Activated CD4-positive, alpha-beta T cell treated with anti-CD3 and anti-CD28 coated beads, Interleukin-2, amount 10 ng/mL, durations not matched to agents 7 days and 5 days (primary cell): ENCODE results near the gene SPAG4. TPM values are rescaled to one million over a fixed set of nuclear protein-coding genes. Genes with fewer than 3 reads are reported as not detected.

Experiments used
- CTCF ChIA-PET: fragments of 350-600 bp; sonication (Branson Sonifier 250); formaldehyde crosslinking; loops from one replicate; lab custom pipeline; 2021; ENCODE audit warnings: antibody characterized with exemption; lab: Charles Lee
- POLR2A ChIA-PET: fragments of 350-600 bp; sonication (Branson Sonifier 250); formaldehyde crosslinking; loops from one replicate; lab custom pipeline; 2021; ENCODE audit warnings: antibody characterized with exemption; lab: Charles Lee
- DNase-seq: peaks from one replicate; pipeline ENCODE4 v3.0.0-alpha.2; 2020
- H3K27ac Mint-ChIP-seq: one replicate; pipeline ENCODE4 v1.8.0; 2021; ENCODE audit warnings: mild to moderate bottlenecking, moderate library complexity, mixed read lengths
- H3K27me3 Mint-ChIP-seq: one replicate; pipeline ENCODE4 v1.8.0; 2021; ENCODE audit warnings: mixed read lengths
- H3K36me3 Mint-ChIP-seq: one replicate; pipeline ENCODE4 v1.8.0; 2021; ENCODE audit warnings: low read depth, mixed read lengths
- H3K4me1 Mint-ChIP-seq: one replicate; pipeline ENCODE4 v1.8.0; 2021; ENCODE audit warnings: mixed read lengths
- H3K4me3 Mint-ChIP-seq: one replicate; pipeline ENCODE4 v1.8.0; 2021; ENCODE audit warnings: mild to moderate bottlenecking, moderate library complexity, mixed read lengths
- H3K9me3 Mint-ChIP-seq: one replicate; pipeline ENCODE4 v1.8.0; 2021; ENCODE audit warnings: mixed read lengths
- total RNA-seq, 2 experiments: library from RNA; stranded (reverse); gene quantifications; one replicate each; pipeline ENCODE4 v1.2.3, GENCODE V29; 2021

SPAG4 gene
- total RNA-seq, 2 experiments from 2014 or later: 1.7 to 1.9 TPM

DNA sequence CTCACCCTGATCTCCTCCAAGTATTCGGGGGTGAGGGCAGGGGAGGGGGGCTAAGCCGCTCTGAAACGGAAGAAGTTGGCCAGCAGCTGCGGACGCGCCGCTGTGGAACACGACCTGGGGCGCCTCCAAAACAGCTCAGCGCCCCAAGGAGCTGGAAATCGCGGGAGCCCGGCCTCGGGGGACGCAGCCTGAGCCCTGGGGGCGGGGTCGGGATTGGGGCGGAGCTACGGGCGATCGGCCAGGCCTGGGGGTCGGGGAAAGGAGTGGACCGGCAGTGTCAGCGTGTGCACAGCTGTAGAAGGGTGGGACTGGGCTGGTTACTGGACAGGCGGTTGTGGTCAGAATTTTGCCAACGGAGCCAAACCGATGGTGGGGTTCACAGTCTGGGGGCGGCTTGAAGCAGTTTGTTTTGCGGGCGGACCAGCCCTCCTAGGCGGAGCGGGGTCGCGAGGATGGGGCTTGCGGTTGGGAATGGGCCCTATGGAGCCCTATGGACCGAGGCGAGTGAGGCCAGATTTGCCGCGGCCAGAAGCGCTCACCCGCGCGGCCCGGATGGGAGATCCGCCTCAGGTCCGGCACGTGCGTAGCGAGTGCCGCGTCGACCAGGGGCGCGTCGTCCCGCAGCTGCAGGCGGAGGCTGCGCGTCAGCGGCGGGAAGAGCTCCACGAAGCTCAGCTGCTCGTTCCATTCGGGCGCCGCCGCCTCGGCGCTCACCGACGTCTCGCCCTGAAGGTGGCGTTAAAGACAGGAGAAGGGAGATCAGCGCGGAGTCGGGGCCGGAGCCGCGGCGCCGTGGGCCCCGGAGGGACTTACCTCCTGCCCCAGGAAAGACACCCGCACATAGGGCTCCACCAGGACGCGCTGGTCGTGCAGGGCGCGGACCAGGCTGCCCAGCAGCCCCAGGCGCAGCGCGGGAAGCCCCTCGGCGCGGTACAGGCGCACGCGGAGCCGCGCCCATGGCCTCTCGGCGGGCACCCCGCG lies 14.3 kb upstream of the SPAG4 start:
- Mint-ChIP-seq H3K4me3 (peak overlapping the region; percentile 63), H3K27me3 (peaks cover 53% of the 10 kb centered on the region), H3K4me1 (peaks cover 10% of the 10 kb centered on the region), H3K36me3 (no peaks in the 10 kb centered on the region), H3K9me3 (no peaks in the 10 kb centered on the region), H3K27ac (no peak overlapping the region)
- CTCF ChIA-PET: interaction anchor here (0.5 to 1.9 kb wide), 9 partner anchors 8 to 1306 kb away, joined by 3 to 6 read pairs (median 3); partner anchors contain the start of genes SCAND1 and SPAG4
- DNase-seq: peak; percentile 83
- POLR2A ChIA-PET: no interaction called here

DNA sequence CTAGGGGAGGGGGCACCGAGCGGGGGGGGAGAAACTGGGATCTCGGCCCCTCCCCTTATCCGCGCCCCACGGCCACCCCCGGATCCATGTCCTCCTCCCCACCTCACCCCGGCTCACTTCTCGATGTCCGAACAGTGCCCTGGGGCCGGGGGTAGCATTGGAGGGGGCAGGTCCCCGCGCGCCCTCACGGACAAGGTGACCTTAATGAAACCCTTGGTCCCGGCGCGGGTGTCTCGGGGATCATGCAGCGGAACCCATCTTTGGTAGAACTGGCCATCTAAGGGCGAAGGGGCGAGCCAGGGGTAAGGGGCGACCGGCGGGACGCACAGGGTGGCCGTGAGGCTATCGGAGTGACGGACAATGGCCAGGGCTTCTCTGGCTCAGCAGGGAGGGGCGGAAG lies 13.6 kb upstream of the SPAG4 start:
- no peaks in the 10 kb centered on the region for H3K9me3 Mint-ChIP-seq
- H3K4me1 Mint-ChIP-seq: peaks cover 13% of the 10 kb centered on the region
- CTCF ChIA-PET: interaction anchor here (0.7 to 6.2 kb wide), 5 partner anchors 11 to 352 kb away, joined by 3 to 50 read pairs (median 4); partner anchors contain the start of genes SCAND1 and SPAG4
- H3K27ac Mint-ChIP-seq: no peak overlapping the region
- no peaks in the 10 kb centered on the region for H3K36me3 Mint-ChIP-seq
- DNase-seq: no peak
- H3K27me3 Mint-ChIP-seq: peaks cover 47% of the 10 kb centered on the region
- POLR2A ChIA-PET: no interaction called here
- H3K4me3 Mint-ChIP-seq: peak overlapping the region; percentile 63

DNA sequence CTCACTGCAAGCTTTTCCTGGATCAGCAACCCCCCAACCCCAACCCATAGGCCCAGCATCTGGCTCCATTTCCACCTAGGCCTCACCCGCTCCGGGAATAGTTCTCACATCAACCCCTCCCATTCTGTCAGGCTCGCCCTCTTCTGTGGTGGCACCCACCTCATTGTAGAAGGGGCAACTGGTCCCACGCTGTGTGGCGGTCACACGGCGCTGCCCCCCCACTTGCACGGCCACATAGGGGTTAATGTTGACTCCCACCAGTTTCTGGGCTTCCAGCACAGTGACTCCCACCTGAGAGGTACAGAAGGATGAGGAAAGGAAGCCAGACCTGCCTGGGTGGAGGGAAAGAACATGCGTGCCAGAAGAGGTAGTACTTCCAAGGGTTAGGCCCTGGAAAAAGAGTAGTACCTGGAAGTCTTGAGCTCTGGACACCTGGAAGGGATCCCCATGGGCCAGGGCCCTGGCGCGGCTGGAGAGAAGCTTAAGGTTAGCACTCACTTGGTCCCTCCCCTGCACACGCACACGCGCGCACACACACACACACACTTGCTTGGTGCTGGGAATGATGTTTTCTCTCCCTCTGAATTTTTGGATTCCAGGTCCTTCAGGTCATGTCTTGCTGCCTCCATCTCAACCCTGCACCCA lies 12.7 kb upstream of the SPAG4 start:
- Mint-ChIP-seq H3K36me3 (no peaks in the 10 kb centered on the region), H3K27ac (no peak overlapping the region), H3K4me3 (no peak overlapping the region), H3K4me1 (peaks cover 14% of the 10 kb centered on the region), H3K27me3 (peaks cover 37% of the 10 kb centered on the region), H3K9me3 (no peaks in the 10 kb centered on the region)
- ChIA-PET CTCF (interaction anchor here (0.7 to 6.2 kb wide), 5 partner anchors 14 to 352 kb away, joined by 3 to 50 read pairs (median 3); partner anchors contain the start of genes SCAND1 and SPAG4), POLR2A (no interaction called here)
- DNase-seq: no peak

DNA sequence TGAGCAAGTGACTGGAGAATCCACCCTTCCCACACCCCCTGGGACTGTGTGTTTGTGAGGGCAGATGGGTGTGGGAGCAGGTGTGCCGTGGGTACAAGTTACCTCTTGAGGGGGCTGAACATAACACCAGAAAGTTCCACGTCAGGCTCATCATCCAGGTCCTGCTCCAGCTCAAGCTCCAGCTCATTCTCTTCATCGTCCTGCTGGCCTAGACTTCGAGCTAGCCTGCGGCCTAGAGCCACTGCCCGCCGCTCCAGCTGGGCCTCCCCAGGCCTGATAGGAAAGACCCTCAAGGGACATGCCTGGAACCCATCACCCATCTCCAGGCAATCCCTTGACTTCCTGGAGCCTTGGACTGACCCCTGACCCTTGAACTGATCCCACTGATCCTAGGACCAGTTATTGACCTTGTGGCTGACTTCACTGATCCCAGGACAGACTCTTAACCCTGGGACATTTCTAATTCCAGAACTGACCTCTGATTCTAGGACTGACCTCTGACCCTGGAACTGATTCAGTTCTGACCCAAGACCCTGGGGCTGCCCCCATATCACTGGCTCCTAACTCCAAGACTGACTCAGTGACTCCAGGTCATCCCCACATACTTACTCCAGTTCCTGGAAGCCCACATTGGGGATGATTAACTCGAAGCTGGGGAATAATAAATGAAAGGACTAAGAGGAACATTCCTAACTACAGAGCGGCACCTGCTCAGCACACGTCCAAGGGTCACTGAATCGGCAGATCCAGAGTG lies 11.8 kb upstream of the SPAG4 start:
- DNase-seq: no peak
- H3K36me3 Mint-ChIP-seq: no peaks in the 10 kb centered on the region
- CTCF ChIA-PET: interaction anchor here (0.7 to 6.2 kb wide), 5 partner anchors 13 to 351 kb away, joined by 3 to 50 read pairs (median 3); partner anchors contain the start of genes CEP250, SCAND1 and SPAG4
- peaks cover 29% of the 10 kb centered on the region for H3K27me3 Mint-ChIP-seq
- POLR2A ChIA-PET: no interaction called here
- H3K4me1 Mint-ChIP-seq: peaks cover 14% of the 10 kb centered on the region
- no peaks in the 10 kb centered on the region for H3K9me3 Mint-ChIP-seq
- no peak overlapping the region for H3K27ac Mint-ChIP-seq
- no peak overlapping the region for H3K4me3 Mint-ChIP-seq

DNA sequence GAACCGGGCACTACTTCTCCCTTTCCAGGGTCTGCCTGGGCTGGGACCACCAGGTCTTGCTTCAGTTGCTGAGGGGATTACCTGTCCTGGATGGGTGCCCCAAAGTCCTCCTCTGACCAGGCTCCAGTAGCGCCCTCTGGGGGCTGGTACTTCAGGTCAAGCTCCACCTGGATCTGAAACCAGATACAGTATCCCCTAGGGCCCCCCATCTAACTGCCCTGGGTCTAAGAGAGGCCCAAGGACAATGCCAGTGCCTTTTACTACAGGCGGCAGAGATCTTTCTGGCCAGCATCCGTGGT lies 11.2 kb upstream of the SPAG4 start:
- ChIA-PET CTCF (interaction anchor here (1.0 to 6.2 kb wide), 4 partner anchors 12 to 350 kb away, joined by 3 to 50 read pairs (median 4); partner anchors contain the start of genes CEP250, SCAND1 and SPAG4), POLR2A (no interaction called here)
- Mint-ChIP-seq H3K4me3 (no peak overlapping the region), H3K27ac (no peak overlapping the region), H3K36me3 (no peaks in the 10 kb centered on the region), H3K9me3 (no peaks in the 10 kb centered on the region), H3K4me1 (peaks cover 14% of the 10 kb centered on the region), H3K27me3 (peaks cover 25% of the 10 kb centered on the region)
- DNase-seq: no peak

DNA sequence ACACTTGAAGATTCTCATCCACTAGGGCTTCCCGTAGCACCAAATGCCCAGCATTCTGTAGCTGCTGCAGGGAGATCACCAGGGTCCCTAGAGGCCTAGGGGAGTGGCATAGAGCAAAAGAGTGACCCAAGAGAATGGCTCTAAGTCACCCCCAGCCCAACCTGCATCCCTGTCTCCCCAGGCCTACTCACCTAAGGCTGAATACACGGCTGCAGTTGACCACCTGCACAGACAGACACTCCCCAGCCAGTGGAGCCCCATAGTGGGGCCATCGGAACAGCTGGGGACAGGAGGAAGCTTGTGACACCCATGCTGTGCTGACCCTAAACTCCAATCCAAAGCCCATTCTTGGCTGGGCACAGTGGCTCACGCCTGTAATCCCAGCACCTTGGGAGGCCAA lies 9.5 kb upstream of the SPAG4 start:
- H3K4me3 Mint-ChIP-seq: no peak overlapping the region
- ChIA-PET POLR2A (interaction anchor here (0.5 kb wide), 1 partner anchor 16 kb away, joined by 4 read pairs; no protein-coding TSS in a partner anchor), CTCF (interaction anchor here (0.7 to 6.2 kb wide), 3 partner anchors 11 to 1319 kb away, joined by 3 to 50 read pairs (median 3); partner anchors contain the start of gene SPAG4)
- no peaks in the 10 kb centered on the region for H3K9me3 Mint-ChIP-seq
- peaks cover 11% of the 10 kb centered on the region for H3K27me3 Mint-ChIP-seq
- no peak overlapping the region for H3K27ac Mint-ChIP-seq
- peaks cover 9% of the 10 kb centered on the region for H3K4me1 Mint-ChIP-seq
- DNase-seq: no peak
- H3K36me3 Mint-ChIP-seq: no peaks in the 10 kb centered on the region

DNA sequence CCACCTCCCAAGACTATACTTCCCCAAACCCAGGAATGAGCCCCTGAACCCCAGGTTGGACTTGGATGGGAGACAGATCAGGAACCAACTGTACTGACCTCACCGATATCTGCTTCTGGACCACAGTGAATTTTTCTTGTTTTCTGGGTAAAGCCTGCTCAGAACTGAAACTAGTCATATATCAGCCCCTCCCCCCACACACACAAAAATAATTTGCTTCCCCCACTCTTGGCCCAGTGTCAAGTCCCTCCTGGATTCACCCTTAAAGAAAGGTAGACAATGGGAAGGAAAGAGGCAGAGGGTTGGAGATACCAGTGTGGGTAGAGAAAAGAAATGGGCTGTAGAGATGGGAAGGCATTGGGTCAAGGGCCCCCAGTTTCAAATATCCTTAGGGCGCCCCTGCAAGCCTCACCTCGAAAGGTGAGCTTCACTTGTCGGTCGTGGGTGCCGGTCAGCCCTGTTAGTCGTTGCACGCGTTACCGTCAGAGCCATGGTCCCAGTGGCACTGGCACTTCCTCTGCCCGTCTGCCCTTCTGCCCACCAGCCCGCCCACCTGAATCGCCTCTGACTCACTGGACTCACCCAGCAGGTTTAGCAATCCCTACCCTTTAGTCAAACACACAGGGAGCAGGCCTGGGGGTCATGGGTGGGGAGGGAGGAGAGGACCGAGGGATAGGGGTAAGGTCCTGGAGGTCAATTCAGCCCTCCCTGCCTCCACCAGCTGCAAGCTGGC lies 8.5 kb upstream of the SPAG4 start:
- CTCF ChIA-PET: interaction anchor here (1.0 to 6.2 kb wide), 3 partner anchors 10 to 277 kb away, joined by 4 to 50 read pairs (median 4); partner anchors contain the start of gene SPAG4
- POLR2A ChIA-PET: interaction anchor here (0.6 kb wide), 1 partner anchor 800 kb away, joined by 9 read pairs; no protein-coding TSS in a partner anchor
- no peaks in the 10 kb centered on the region for H3K36me3 Mint-ChIP-seq
- no peak overlapping the region for H3K27ac Mint-ChIP-seq
- peaks cover 5% of the 10 kb centered on the region for H3K4me1 Mint-ChIP-seq
- H3K27me3 Mint-ChIP-seq: peaks cover 6% of the 10 kb centered on the region
- no peaks in the 10 kb centered on the region for H3K9me3 Mint-ChIP-seq
- no peak for DNase-seq
- no peak overlapping the region for H3K4me3 Mint-ChIP-seq

DNA sequence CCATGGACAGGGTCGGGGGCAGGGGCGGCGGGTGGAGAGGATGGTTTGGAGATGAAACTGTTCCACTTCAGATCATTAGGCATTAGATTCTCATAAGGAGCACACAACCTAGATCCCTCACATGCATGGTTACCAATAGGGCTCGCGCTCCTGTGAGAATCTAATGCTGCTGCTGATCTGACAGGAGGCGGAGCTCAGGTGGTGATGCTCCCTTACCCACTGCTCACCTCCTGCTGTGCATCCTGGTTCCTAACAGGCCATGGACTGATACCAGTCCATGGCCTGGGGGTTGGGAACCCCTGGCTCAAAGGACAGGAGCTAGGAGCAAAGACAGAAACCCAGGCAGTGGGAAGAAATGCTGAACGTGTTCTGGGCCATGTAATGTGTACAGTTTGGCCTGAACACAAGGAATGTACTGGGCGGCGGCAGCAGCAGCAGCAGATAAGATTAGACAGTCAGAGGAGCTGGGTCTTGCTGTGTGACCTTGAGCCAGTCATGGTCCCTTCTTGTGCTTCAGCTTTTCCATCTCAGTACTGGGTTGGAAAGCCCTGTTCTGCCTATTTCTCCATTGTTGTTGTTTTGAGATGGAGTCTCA lies 4.7 kb upstream of the SPAG4 start:
- Mint-ChIP-seq H3K9me3 (no peaks in the 10 kb centered on the region), H3K27ac (peak overlapping the region; percentile 20), H3K4me3 (no peak overlapping the region), H3K36me3 (no peaks in the 10 kb centered on the region), H3K27me3 (peaks cover 2% of the 10 kb centered on the region), H3K4me1 (peaks cover 14% of the 10 kb centered on the region)
- ChIA-PET CTCF (no interaction called here), POLR2A (no interaction called here)
- DNase-seq: no peak

DNA sequence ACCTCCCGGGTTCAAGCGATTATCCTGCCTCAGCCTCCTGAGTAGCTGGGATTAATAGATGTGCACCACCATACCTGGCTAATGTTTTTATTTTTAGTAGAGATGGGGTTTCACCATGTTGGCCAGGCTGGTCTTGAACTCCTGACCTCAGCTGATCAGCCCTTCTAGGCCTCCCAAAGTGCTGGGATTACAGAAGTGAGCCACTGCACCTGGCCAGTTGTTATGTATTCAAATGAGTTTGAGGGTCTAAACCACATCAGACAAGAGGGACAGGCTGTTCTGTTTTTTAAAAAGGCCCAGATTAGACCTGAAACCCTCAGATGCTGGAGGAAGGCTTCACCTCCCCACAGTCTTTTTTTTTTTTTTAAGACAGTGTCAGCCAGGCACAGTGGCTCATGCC lies 4.1 kb upstream of the SPAG4 start:
- Mint-ChIP-seq H3K4me3 (no peak overlapping the region), H3K9me3 (no peaks in the 10 kb centered on the region), H3K4me1 (peaks cover 16% of the 10 kb centered on the region), H3K36me3 (no peaks in the 10 kb centered on the region), H3K27ac (no peak overlapping the region), H3K27me3 (peaks cover 2% of the 10 kb centered on the region)
- POLR2A ChIA-PET: no interaction called here
- no peak for DNase-seq
- CTCF ChIA-PET: no interaction called here

DNA sequence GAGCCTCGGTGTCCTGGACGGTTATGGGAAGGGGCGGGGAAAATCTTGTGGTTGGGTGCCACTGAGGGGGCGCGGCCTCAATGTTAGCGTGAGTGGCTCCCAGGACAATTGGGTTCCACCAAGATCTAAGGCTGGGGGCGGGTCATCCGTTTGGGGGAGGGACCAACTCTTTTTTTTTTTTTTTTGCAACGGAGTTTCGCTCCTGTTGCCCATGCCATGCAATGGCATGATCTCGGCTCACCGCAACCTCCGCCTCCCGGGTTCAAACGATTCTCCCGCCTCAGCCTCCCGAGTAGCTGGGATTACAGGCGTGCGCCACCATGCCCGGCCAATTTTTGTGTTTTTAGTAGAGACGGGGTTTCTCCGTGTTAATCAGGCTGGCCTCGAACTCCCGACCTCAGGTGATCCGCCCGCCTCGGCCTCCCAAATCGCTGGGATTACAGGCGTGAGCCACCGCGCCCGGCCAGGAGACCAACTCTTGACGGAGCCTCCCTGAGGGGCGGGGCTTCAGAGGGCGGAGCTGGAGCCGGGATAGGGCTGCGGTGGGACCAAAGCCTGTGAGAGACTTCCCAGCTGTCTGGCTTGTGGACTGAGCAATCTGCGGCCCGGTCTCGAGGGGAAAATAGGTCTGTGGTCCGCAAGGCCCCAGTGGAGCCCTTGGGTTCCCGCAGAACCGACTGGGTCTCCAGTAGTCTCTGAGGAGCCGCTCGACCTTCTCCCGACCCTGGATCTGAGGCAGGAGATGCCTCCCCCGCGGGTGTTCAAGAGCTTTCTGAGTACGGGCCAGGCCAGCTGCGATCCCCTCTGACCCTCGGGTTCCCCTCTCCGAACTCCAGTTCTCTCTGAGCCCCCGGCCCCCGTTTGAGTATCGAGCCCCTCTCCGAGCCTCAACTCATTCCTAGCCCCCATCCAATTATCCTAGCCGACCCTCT lies 1.1 kb downstream of the SPAG4 start:
- Mint-ChIP-seq H3K9me3 (no peaks in the 10 kb centered on the region), H3K36me3 (no peaks in the 10 kb centered on the region), H3K27me3 (peaks cover 2% of the 10 kb centered on the region), H3K27ac (peak overlapping the region; percentile 94), H3K4me3 (peak overlapping the region; percentile 77), H3K4me1 (peaks cover 43% of the 10 kb centered on the region)
- peak; percentile 100 for DNase-seq
- ChIA-PET POLR2A (interaction anchor here (1.2 to 2.3 kb wide), 4 partner anchors 47 to 337 kb away, joined by 5 to 10 read pairs (median 8); partner anchors contain the start of genes RBM39 and SCAND1), CTCF (interaction anchor here (0.5 to 9.3 kb wide), 7 partner anchors 8 to 376 kb away, joined by 3 to 50 read pairs (median 5); partner anchors contain the start of gene SCAND1)
